ENCODE measurements around the gene CMTM8.

CMTM8 gene

GRCh38 chr3:32237670-32238452 is 619 bp upstream of the CMTM8 start:
- H3K36me3 ChIP-seq (ENCODE audit: control insufficient read depth, low read length), result no peaks in the 10 kb centered on the region
- TF ChIP-seq EZH2phosphoT487 (IDR thresholded peaks at IDR 0.05; ENCODE audit: borderline replicate concordance, low read length), result peak; percentile 96; the same call in 1 of the 2 replicates
- TF ChIP-seq, protein P1, sequence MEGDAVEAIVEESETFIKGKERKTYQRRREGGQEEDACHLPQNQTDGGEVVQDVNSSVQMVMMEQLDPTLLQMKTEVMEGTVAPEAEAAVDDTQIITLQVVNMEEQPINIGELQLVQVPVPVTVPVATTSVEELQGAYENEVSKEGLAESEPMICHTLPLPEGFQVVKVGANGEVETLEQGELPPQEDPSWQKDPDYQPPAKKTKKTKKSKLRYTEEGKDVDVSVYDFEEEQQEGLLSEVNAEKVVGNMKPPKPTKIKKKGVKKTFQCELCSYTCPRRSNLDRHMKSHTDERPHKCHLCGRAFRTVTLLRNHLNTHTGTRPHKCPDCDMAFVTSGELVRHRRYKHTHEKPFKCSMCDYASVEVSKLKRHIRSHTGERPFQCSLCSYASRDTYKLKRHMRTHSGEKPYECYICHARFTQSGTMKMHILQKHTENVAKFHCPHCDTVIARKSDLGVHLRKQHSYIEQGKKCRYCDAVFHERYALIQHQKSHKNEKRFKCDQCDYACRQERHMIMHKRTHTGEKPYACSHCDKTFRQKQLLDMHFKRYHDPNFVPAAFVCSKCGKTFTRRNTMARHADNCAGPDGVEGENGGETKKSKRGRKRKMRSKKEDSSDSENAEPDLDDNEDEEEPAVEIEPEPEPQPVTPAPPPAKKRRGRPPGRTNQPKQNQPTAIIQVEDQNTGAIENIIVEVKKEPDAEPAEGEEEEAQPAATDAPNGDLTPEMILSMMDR (IDR thresholded peaks at IDR 0.05; ENCODE audit: low read depth, low read length, poor library complexity, severe bottlenecking), result no peak
- no peak overlapping the region for H3K27ac ChIP-seq (ENCODE audit: low read depth, low read length)

GRCh38 chr3:32239307-32240158 is 1.1 kb downstream of the CMTM8 start:
- Histone ChIP-seq H3K4me2 (ENCODE audit: low read length) (peak overlapping the region; percentile 91), H3K36me3 (ENCODE audit: control insufficient read depth, low read length) (no peaks in the 10 kb centered on the region), H3K9me3 (ENCODE audit: control insufficient read depth, insufficient read depth, low read length) (no peaks in the 10 kb centered on the region), H3K27me3 (ENCODE audit: control insufficient read depth, low read length) (peaks cover 52% of the 10 kb centered on the region), H3K79me2 (ENCODE audit: control insufficient read depth, low read length) (no peaks in the 10 kb centered on the region), H4K20me1 (ENCODE audit: control insufficient read depth, insufficient read depth, low read depth, low read length) (no peaks in the 10 kb centered on the region), H3K4me3 (ENCODE audit: low read length) (peak overlapping the region; percentile 76), H3K27ac (ENCODE audit: low read depth, low read length) (no peak overlapping the region), H3F3A (ENCODE audit: control insufficient read depth, insufficient read depth) (no peaks in the 10 kb centered on the region), H3K4me1 (ENCODE audit: control insufficient read depth, low read length) (peaks cover 14% of the 10 kb centered on the region), H3K9me2 (replicated peaks; ENCODE audit: control insufficient read depth, low read length) (no peaks in the 10 kb centered on the region)
- TF ChIP-seq, protein P1 (IDR thresholded peaks at IDR 0.05; ENCODE audit: low read depth, low read length, poor library complexity, severe bottlenecking), result no peak
- TF ChIP-seq EZH2phosphoT487 (IDR thresholded peaks at IDR 0.05; ENCODE audit: borderline replicate concordance, low read length), result no peak

More at GRCh38 chr3:32237670-32238452, 619 bp upstream of the CMTM8 start:
- peaks cover 55% of the 10 kb centered on the region for H3K27me3 ChIP-seq (ENCODE audit: control insufficient read depth, low read length)
- peak overlapping the region; percentile 91 for H3K4me2 ChIP-seq (ENCODE audit: low read length)
- H3K4me1 ChIP-seq (ENCODE audit: control insufficient read depth, low read length), result peaks cover 14% of the 10 kb centered on the region
- no peaks in the 10 kb centered on the region for H4K20me1 ChIP-seq (ENCODE audit: control insufficient read depth, insufficient read depth, low read depth, low read length)
- peak overlapping the region; percentile 76 for H3K4me3 ChIP-seq (ENCODE audit: low read length)
- H3K79me2 ChIP-seq (ENCODE audit: control insufficient read depth, low read length), result no peaks in the 10 kb centered on the region
- no peaks in the 10 kb centered on the region for H3K9me3 ChIP-seq (ENCODE audit: control insufficient read depth, insufficient read depth, low read length)
- H3F3A ChIP-seq (ENCODE audit: control insufficient read depth, insufficient read depth), result no peaks in the 10 kb centered on the region
- no peaks in the 10 kb centered on the region for H3K9me2 ChIP-seq (replicated peaks; ENCODE audit: control insufficient read depth, low read length)

DNA sequence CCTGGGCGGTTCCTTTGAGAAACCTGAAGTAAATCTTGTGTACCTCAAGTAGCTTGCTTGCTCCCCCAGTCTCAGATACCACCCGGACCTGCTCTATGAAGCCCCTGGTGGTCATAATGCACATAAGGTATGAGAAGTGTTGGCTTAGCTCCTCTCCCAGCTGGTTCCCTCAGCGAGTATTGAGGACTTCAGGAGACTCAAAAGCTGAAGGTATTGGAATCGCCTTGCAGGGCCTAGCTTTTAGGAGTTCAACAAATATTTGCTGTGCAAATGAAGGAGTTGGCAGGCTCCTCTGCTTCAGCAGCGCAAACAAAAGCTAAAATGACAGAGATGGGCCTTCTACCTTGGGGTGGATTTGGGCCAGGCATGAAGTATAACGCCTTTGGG is 1.7 kb downstream of the CMTM8 start:
- H3K4me3 ChIP-seq (ENCODE audit: low read length), result no peak overlapping the region
- peak overlapping the region; percentile 91; the same call in 1 of the 2 replicates for H3K4me2 ChIP-seq (ENCODE audit: low read length)
- no peak overlapping the region for H3K27ac ChIP-seq (ENCODE audit: low read depth, low read length)

More for the DNA sequence above, 1.7 kb downstream of the CMTM8 start:
- Histone ChIP-seq H3K36me3 (ENCODE audit: control insufficient read depth, low read length) (no peaks in the 10 kb centered on the region), H3K9me2 (replicated peaks; ENCODE audit: control insufficient read depth, low read length) (no peaks in the 10 kb centered on the region), H4K20me1 (ENCODE audit: control insufficient read depth, insufficient read depth, low read depth, low read length) (no peaks in the 10 kb centered on the region), H3F3A (ENCODE audit: control insufficient read depth, insufficient read depth) (no peaks in the 10 kb centered on the region), H3K9me3 (ENCODE audit: control insufficient read depth, insufficient read depth, low read length) (no peaks in the 10 kb centered on the region), H3K79me2 (ENCODE audit: control insufficient read depth, low read length) (no peaks in the 10 kb centered on the region), H3K4me1 (ENCODE audit: control insufficient read depth, low read length) (peaks cover 14% of the 10 kb centered on the region), H3K27me3 (ENCODE audit: control insufficient read depth, low read length) (peaks cover 47% of the 10 kb centered on the region)
- no peak for TF ChIP-seq EZH2phosphoT487 (IDR thresholded peaks at IDR 0.05; ENCODE audit: borderline replicate concordance, low read length)
- TF ChIP-seq, protein P1 (IDR thresholded peaks at IDR 0.05; ENCODE audit: low read depth, low read length, poor library complexity, severe bottlenecking), result peak; percentile 72
